ENCODE results near the gene TAF4. TPM values are rescaled to one million over a fixed set of nuclear protein-coding genes. Genes with fewer than 3 reads are reported as not detected.

Gene TAF4
- total and polyA plus RNA-seq, 7 experiments from 2014 or later = 0.74 to 43.7 (median 20.8) TPM

DNA sequence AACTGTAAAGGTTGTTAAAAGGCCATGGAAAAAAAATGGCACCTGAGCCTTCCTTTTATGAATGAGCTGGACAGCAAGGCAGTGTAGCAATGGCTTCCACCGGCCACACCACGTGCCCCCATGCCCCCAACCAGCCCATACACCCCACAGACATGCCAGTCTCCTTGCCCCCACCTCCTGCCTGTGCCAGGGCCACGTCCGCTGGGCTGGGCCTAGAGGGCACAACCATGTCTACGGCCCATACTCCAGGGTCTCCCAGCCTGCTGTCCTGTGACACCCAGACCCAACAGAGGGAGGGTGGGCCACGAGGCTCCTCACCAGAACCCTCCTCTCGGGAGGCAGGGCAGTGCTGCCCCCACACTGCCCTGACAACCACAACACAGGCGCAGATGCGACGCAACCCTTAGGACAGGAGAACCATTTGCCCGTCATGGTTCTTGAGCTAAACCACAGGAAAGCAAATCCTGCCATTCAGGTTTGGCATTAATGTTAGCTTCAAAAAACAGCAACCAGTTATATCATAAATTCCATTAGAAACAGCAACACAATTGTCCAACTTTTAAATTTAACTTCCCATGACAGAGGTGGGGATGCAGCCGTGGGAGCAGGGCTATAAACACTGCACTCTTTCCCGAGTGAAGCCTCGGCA lies 50.7 kb downstream of the TAF4 start:
- Mint-ChIP-seq H3K36me3 (peaks cover 0 to 16% (median 0%) of the 10 kb centered on the region in 5 donors), H3K27me3 (no peaks in the 10 kb centered on the region), H3K4me1 (peaks cover 6 to 22% (median 20%) of the 10 kb centered on the region in 7 donors), H3K9me3 (no peaks in the 10 kb centered on the region), H3K27ac (peak overlapping the region in 2 of 9 donors; percentile 17 to 39), H3K4me3 (no peak overlapping the region)
- intact Hi-C loops (cut with micrococcal nuclease) = loop anchor here in 1 of 2 donors (5.0 kb wide), 2 partner anchors 107 to 367 kb away; partner anchors contain the start of gene LSM14B
- Histone ChIP-seq H3K9me3 (ENCODE audit: control insufficient read depth in 2 of 3, low read length in 3 of 3) (no peaks in the 10 kb centered on the region), H3K36me3 (ENCODE audit: control insufficient read depth in 2 of 3, insufficient read depth in 3 of 3, low read length in 3 of 3) (peaks cover 0 to 33% (median 0%) of the 10 kb centered on the region in 3 experiments), H3K27me3 (ENCODE audit: control insufficient read depth in 2 of 2, insufficient read depth in 2 of 2, low read length in 2 of 2) (no peaks in the 10 kb centered on the region), H3K4me3 (ENCODE audit: low read length) (no peak overlapping the region), H3K27ac (ENCODE audit: low read depth, low read length) (no peak overlapping the region), H3K4me1 (ENCODE audit: control insufficient read depth in 2 of 2, insufficient read depth in 2 of 2, low read length in 2 of 2) (no peaks in the 10 kb centered on the region)
- no peak for ATAC-seq
- ChIA-PET POLR2A (interaction anchor here (0.8 to 0.9 kb wide), 2 partner anchors 45 to 52 kb away, joined by 3 read pairs; no protein-coding TSS in a partner anchor), CTCF (no interaction called here)
- DNase-seq = no peak

- ATAC-seq = no peak
- intact Hi-C loops (cut with micrococcal nuclease) = loop anchor here in 1 of 2 donors (5.0 kb wide), 2 partner anchors 108 to 368 kb away; partner anchors contain the start of gene LSM14B
- CTCF ChIA-PET = no interaction called here
- Mint-ChIP-seq H3K27me3 (no peaks in the 10 kb centered on the region), H3K9me3 (no peaks in the 10 kb centered on the region), H3K4me1 (peaks cover 6 to 22% (median 19%) of the 10 kb centered on the region in 7 donors), H3K27ac (peak overlapping the region in 2 of 9 donors; percentile 14 to 17), H3K4me3 (no peak overlapping the region), H3K36me3 (peaks cover 0 to 17% (median 0%) of the 10 kb centered on the region in 5 donors)
- Histone ChIP-seq H3K27ac (ENCODE audit: low read depth, low read length) (no peak overlapping the region), H3K9me3 (ENCODE audit: control insufficient read depth in 2 of 3, low read length in 3 of 3) (no peaks in the 10 kb centered on the region), H3K4me3 (ENCODE audit: low read length) (no peak overlapping the region), H3K4me1 (ENCODE audit: control insufficient read depth in 2 of 2, insufficient read depth in 2 of 2, low read length in 2 of 2) (no peaks in the 10 kb centered on the region), H3K27me3 (ENCODE audit: control insufficient read depth in 2 of 2, insufficient read depth in 2 of 2, low read length in 2 of 2) (no peaks in the 10 kb centered on the region), H3K36me3 (ENCODE audit: control insufficient read depth in 2 of 3, insufficient read depth in 3 of 3, low read length in 3 of 3) (peaks cover 0 to 39% (median 0%) of the 10 kb centered on the region in 3 experiments)
- no peak for DNase-seq
- POLR2A ChIA-PET = interaction anchor here (0.8 kb wide), 1 partner anchor 46 kb away, joined by 3 read pairs; no protein-coding TSS in a partner anchor
These were observed 51.2 kb downstream of the TAF4 start for GRCh38 chr20:62014488-62014775.

GRCh38 chr20:62012631-62013030 lies 53.0 kb downstream of the TAF4 start:
- POLR2A ChIA-PET = no interaction called here
- H3K36me3 Mint-ChIP-seq = peaks cover 3 to 26% (median 5%) of the 10 kb centered on the region in 5 donors
- H3K4me1 Mint-ChIP-seq = peaks cover 6 to 24% (median 16%) of the 10 kb centered on the region in 7 donors
- H3K27ac Mint-ChIP-seq = peak overlapping the region in 2 of 9 donors; percentile 12 to 20
- no peaks in the 10 kb centered on the region for H3K9me3 Mint-ChIP-seq
- CTCF ChIA-PET = no interaction called here
- no peak overlapping the region for H3K4me3 Mint-ChIP-seq
- peaks cover 0 to 55% (median 0%) of the 10 kb centered on the region in 3 experiments for H3K36me3 ChIP-seq (ENCODE audit: control insufficient read depth in 2 of 3, insufficient read depth in 3 of 3, low read length in 3 of 3)
- intact Hi-C loops (cut with micrococcal nuclease) = loop anchor here in 1 of 2 donors (5.0 kb wide), 2 partner anchors 110 to 370 kb away; partner anchors contain the start of gene LSM14B
- no peak overlapping the region for H3K27ac ChIP-seq (ENCODE audit: low read depth, low read length)
- DNase-seq (no peak), ATAC-seq (no peak)
- H3K27me3 Mint-ChIP-seq = no peaks in the 10 kb centered on the region
- peaks cover 0 to 3% of the 10 kb centered on the region in 2 donors for H3K4me1 ChIP-seq (ENCODE audit: control insufficient read depth in 2 of 2, insufficient read depth in 2 of 2, low read length in 2 of 2)
- H3K9me3 ChIP-seq (ENCODE audit: control insufficient read depth in 2 of 3, low read length in 3 of 3) = no peaks in the 10 kb centered on the region
- H3K4me3 ChIP-seq (ENCODE audit: low read length) = no peak overlapping the region
- H3K27me3 ChIP-seq (ENCODE audit: control insufficient read depth in 2 of 2, insufficient read depth in 2 of 2, low read length in 2 of 2) = no peaks in the 10 kb centered on the region

- POLR2A ChIA-PET = interaction anchor here (0.9 to 1.5 kb wide), 3 partner anchors 8 to 131 kb away, joined by 3 to 6 read pairs (median 3); partner anchors contain the start of genes PSMA7 and SS18L1
- H3K27me3 ChIP-seq (ENCODE audit: control insufficient read depth in 2 of 2, insufficient read depth in 2 of 2, low read length in 2 of 2) = no peaks in the 10 kb centered on the region
- H3K27ac ChIP-seq (ENCODE audit: low read depth, low read length) = no peak overlapping the region
- DNase-seq (no peak), ATAC-seq (no peak)
- H3K36me3 Mint-ChIP-seq = peaks cover 5 to 32% (median 6%) of the 10 kb centered on the region in 5 donors
- peaks cover 0 to 4% of the 10 kb centered on the region in 2 donors for H3K4me1 ChIP-seq (ENCODE audit: control insufficient read depth in 2 of 2, insufficient read depth in 2 of 2, low read length in 2 of 2)
- peaks cover 0 to 61% (median 2%) of the 10 kb centered on the region in 3 experiments for H3K36me3 ChIP-seq (ENCODE audit: control insufficient read depth in 2 of 3, insufficient read depth in 3 of 3, low read length in 3 of 3)
- no peak overlapping the region for H3K4me3 ChIP-seq (ENCODE audit: low read length)
- peak overlapping the region in 1 of 9 donors; percentile 5 for H3K27ac Mint-ChIP-seq
- H3K4me1 Mint-ChIP-seq = peaks cover 6 to 24% (median 16%) of the 10 kb centered on the region in 7 donors
- H3K27me3 Mint-ChIP-seq = no peaks in the 10 kb centered on the region
- intact Hi-C loops (cut with micrococcal nuclease) = loop anchor here (1.0 to 5.0 kb wide), 5 partner anchors 55 to 370 kb away; partner anchors contain the start of genes LSM14B (in 1 of the 2) and OSBPL2 (in 1 of the 2)
- CTCF ChIA-PET = interaction anchor here (0.8 to 2.9 kb wide), 7 partner anchors 15 to 370 kb away, joined by 3 to 27 read pairs (median 7); no protein-coding TSS in a partner anchor
- H3K4me3 Mint-ChIP-seq = no peak overlapping the region
- H3K9me3 ChIP-seq (ENCODE audit: control insufficient read depth in 2 of 3, low read length in 3 of 3) = no peaks in the 10 kb centered on the region
- no peaks in the 10 kb centered on the region for H3K9me3 Mint-ChIP-seq
These were observed 53.6 kb downstream of the TAF4 start for GRCh38 chr20:62011938-62012534.

DNA sequence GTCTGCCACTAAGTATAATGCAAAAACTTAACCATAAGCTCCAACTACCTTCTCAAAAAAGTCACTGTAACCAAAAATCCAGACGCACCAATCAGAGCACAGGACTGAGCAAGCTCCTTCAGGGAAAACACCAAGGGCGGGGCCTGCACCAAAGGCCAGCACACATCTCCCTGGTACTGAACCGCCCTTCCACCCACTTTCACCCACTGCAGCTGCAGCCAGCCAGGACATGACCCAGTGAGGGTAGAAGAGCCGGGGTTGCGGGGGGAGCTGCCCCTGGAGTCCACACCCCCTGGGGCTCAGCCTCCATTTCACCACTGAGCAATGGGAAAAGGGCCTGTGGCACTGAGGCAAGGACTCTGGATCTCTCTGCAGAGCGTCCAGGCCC lies 54.3 kb downstream of the TAF4 start:
- POLR2A ChIA-PET = interaction anchor here (0.9 to 1.7 kb wide), 5 partner anchors 8 to 132 kb away, joined by 3 to 8 read pairs (median 6); partner anchors contain the start of genes PSMA7 and SS18L1
- intact Hi-C loops (cut with micrococcal nuclease) = loop anchor here (1.0 to 5.0 kb wide), 5 partner anchors 55 to 371 kb away; partner anchors contain the start of genes LSM14B (in 1 of the 2) and OSBPL2 (in 1 of the 2)
- Histone ChIP-seq H3K36me3 (ENCODE audit: control insufficient read depth in 2 of 3, insufficient read depth in 3 of 3, low read length in 3 of 3) (peaks cover 0 to 66% (median 4%) of the 10 kb centered on the region in 3 experiments), H3K4me1 (ENCODE audit: control insufficient read depth in 2 of 2, insufficient read depth in 2 of 2, low read length in 2 of 2) (peaks cover 0 to 4% of the 10 kb centered on the region in 2 donors), H3K27me3 (ENCODE audit: control insufficient read depth in 2 of 2, insufficient read depth in 2 of 2, low read length in 2 of 2) (no peaks in the 10 kb centered on the region), H3K9me3 (ENCODE audit: control insufficient read depth in 2 of 3, low read length in 3 of 3) (no peaks in the 10 kb centered on the region), H3K4me3 (ENCODE audit: low read length) (no peak overlapping the region), H3K27ac (ENCODE audit: low read depth, low read length) (no peak overlapping the region)
- Mint-ChIP-seq H3K4me1 (peaks cover 6 to 24% (median 12%) of the 10 kb centered on the region in 7 donors), H3K4me3 (peak overlapping the region in 1 of 10 donors; percentile 6), H3K27ac (peak overlapping the region in 3 of 9 donors; percentile 19 to 48 (median 45)), H3K27me3 (no peaks in the 10 kb centered on the region), H3K36me3 (peaks cover 5 to 33% (median 6%) of the 10 kb centered on the region in 5 donors), H3K9me3 (no peaks in the 10 kb centered on the region)
- CTCF ChIA-PET = interaction anchor here (0.7 to 2.9 kb wide), 13 partner anchors 9 to 371 kb away, joined by 3 to 27 read pairs (median 4); partner anchors contain the start of genes PSMA7 and SS18L1
- ATAC-seq (no peak), DNase-seq (no peak)

Measured in naive thymus-derived CD4-positive, alpha-beta T cell (primary cell).